Stimulated activated CD4-positive, alpha-beta T cell treated with anti-CD3 and anti-CD28 coated beads, Interleukin-2, amount 100 ng/mL, for 4 hours (primary cell): ENCODE measurements around the gene HSPBAP1.

ENCODE experiments used
- DNase-seq: peaks from one replicate; pipeline ENCODE4 v3.0.0-alpha.2; 2020; ENCODE audit warnings: low read depth

The HSPBAP1 gene, protein sequence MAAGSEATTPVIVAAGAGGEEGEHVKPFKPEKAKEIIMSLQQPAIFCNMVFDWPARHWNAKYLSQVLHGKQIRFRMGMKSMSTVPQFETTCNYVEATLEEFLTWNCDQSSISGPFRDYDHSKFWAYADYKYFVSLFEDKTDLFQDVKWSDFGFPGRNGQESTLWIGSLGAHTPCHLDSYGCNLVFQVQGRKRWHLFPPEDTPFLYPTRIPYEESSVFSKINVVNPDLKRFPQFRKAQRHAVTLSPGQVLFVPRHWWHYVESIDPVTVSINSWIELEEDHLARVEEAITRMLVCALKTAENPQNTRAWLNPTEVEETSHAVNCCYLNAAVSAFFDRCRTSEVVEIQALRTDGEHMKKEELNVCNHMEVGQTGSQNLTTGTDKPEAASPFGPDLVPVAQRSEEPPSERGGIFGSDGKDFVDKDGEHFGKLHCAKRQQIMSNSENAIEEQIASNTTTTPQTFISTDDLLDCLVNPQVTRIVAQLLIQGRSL

DNA sequence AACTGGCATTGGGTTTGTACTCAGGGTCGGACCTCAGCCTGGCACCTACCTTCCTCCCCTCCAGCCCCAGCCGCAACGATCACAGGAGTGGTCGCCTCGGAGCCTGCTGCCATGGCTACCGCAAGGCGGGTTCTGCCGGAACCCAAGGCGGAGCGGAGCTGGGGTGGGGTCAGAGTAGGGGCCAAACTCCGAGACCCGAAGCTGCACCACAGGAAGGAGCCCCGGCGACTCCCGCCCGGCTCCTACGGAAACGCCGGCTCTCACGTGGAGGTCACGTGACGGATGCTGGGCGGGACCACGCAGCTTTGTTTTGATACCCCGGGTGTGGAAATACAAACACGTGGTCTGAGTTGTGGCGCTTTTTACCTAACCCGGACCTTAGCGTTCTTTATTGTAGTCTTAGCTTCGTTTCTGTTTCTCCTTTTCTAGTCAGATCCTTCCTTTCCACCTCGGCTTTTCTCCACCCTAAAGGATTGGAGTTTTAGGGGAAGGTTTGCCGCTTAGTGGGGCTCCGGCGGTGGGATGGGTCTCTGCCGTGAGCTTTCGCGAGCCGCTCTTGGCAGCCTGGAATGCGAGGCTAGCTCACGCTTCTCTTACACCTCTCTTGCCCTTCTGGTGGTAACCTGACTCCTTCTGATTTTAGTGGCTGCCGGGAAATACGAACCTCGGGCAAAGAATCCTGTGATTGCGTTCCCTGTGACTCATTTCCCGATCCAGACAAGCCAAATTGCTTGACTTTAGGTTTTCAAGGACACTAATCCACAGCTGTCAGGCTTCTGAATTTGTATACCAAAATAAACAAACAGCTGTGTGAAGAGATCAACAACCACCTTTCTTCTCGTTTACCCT lies at the start of gene HSPBAP1:
Gene HSPBAP1, minus strand, starts transcription at position 264 of the 849 bp plus-strand sequence. Its CDS starts 151 bp downstream, at position 113.
- DNase-seq, result peak; percentile 82

DNA sequence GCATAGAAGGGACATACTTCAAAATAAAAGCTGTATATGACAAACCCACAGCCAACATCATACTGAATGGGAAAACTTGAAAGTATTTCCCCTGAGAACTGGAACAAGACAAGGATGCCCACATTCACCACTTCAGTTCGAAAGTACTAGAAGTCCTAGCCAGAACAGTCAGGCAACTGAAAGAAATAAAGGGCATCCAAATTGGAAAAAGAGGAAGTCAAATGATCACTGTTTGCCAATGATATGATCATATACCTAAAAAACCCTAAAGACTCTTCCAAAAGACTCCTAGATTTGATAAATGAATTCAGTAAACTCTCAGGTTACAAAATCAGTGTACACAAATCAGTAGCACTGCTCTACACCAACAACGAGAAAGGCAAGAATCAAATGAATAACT lies 42.0 kb upstream of the HSPBAP1 start:
- DNase-seq, result no peak

DNA sequence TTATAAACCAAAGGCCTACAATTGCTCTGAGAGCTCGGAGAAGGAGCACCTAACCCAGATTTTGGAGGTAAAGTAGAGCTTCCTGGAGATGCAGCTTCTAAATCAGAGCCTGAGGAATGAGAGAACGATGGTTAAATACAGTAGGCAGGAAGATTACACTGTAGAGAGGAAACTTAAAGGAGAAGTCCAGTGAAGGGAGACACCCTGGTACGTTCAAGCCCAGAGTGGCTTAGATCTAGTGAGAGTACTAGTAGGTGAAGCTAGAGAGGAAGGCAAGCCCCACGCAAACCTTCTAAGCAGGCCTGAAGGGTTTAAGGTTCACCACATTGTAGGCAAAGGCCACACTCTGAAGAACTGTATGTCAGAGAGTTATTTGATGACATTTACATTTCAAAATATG lies 34.6 kb upstream of the HSPBAP1 start:
- no peak for DNase-seq

DNA sequence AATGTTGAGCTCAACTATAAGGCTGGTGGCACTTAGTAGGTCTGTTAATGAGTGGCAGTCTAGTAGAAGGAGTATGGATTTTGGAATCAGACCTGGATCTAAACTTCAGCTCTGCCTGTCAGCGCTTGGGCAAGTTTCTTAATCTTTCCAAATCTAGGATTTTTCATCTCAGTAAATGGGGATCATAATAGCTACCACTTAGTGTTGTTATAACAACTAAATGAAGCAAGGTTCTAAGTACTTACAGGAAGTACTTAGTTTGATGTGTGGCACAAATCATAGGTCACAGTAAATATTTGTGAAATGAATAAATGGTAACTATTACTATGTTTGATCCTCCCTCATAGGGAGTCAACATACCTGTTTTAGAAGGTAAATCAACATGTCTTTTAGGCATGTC lies 32.6 kb upstream of the HSPBAP1 start:
- DNase-seq, result no peak

DNA sequence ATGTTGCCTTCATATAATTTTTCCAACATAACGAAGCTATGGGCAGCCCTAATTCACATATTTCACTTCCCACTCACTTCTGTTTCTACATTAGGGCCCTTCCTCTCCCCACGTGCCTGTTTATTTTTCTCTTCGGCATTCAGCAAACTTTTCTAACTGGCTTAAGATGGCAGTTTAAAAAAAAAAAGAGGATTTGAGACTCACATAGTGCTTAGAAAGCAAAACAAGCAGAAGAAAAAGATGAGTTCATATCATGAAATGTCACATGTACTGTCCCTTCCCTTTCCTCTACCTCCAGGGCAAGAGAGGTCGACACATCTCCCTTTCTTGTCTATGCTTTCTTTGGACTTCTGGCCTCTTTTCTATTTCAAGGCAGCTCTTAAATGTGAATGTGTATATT lies 31.8 kb upstream of the HSPBAP1 start:
- DNase-seq, result no peak

DNA sequence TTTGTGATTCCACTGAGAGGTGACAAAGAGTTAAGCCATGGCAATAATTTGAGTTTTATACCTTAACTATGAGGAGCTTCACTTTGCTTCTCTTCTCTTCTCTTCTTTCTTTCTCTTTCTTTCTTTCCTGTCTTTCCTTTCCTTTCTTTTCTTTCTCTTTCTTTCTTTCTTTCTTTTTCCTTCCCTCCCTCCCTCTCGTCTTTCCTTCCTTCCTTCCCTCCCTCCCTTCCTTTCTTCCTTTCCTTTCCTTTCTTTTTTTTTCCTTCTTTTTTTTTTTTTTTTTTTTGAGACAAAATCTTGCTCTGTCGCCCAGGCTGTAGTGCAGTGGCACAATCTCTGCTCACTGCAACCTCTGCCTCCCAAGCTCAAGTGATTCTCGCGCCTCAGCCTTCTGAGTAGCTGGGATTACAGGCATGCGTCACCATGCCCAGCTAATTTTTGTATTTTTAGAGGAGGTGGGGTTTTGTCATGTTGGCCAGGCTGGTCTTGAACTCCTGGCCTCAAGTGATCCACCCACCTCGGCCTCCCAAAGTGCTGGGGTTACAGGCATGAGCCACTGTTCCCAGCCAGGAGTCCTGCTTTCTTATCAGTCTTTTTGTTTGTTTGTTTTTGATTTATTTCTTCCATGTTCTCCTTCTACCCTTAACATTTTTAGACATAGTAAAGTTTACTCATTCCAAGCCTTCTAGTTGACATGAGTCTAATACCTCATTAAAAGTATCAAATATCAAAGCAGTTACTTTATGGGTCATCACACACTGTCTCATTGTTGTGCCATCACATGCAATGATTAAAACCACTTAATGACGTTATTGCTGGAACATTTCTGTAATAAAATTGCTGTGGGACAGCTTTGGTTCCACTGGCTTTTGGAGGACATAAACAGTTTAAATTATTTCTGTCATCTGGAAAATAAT lies 31.1 kb upstream of the HSPBAP1 start:
- DNase-seq, result no peak

DNA sequence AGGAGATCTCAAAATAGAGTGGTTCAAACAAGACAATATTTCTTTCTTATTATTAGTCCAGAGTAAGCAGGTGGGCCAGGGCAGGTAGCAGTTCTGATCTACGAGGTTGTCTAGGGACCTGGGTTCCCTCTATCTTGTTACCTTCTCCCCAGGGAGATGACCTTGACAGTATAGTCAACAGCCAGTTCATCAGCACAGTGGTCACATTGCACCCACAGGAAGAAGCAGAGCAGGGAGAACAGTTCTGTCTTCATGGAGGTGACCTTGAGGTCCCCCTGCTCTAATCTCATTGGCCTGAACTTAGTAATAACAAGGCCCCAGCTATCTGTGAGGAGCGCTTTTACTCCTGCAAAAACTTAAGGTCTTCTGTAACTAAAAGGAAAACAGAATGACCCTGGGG lies 23.0 kb upstream of the HSPBAP1 start:
- DNase-seq, result no peak

DNA sequence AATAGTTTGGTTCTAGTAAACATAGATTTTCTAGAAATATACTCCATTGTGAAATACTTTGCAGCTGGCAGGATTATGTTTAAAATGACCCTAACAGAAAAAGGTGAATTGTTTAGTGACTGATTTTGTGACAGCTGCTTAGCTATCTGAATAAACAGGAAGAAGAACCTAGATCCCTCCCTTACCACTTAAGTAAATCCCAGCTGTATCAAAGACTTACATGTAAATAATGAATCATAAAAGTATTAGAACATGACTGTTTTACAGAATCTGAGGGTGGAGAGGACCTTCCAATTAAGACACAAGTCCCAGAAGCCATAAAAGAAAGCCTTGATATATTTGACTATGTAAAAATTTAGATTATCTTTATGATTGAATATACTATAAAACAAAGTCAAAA lies 17.1 kb upstream of the HSPBAP1 start:
- DNase-seq, result no peak

DNA sequence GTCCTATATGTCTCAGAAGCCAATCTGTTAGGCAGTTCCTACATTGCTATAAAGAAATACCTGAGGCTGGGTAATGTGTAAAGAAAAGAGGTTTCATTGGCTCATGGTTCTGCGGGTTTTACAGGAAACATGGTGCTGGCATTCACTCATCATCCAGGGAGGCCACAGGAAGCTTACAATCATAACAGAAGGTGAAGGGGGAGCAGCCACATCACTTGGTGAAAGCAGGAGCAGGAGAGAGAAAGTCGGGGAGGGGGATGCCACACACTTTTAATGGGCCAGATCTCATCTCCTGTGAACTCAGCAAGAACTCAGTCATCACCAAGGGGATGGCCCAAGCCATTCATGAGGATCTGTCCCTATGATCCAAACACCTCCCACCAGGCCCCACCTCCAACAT lies 10.3 kb upstream of the HSPBAP1 start:
- no peak for DNase-seq

DNA sequence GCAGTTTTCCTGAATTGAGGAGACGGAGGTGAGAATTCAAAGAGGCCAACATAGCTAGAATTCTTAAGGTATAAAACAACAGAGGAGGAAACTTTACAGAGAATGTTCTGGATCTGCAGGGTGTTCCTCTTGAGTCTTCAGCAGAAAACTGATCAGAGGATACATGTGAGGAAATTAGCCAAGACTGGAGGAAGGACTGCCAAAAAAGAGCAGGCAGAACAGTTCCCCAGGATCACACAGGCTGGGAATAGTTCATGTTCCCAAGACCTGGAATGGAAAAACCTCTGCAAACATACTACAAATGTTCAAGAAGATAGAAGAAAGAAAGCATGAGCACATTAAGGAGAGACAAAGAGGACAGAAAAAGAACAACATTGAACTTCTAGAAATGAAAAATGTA lies 8.7 kb upstream of the HSPBAP1 start:
- DNase-seq, result no peak

DNA sequence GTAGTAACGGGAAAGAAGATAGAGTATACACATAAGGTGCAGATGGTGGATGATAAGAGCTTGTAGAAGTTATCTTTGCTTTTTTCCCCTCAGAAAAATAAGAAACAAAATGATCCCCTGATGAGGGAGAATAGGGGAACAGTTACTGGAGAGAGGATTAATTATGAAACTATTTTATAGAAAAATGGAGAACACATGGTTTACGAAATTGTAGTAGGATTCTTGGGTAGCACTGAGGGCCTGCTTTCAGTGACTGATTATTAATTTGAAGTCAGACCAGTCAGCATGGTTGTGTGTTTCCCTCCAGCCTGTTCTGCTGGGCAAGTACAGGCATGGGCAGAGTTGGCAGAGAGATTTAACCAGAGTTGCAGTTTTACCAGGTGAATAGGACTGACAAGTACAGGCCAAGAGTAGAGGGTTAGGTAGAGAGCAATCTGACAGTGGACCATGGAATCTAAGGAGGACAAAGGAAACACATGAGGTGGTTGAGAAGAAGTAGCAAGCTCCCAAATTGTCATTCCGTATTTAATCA lies 7.1 kb upstream of the HSPBAP1 start:
- no peak for DNase-seq

DNA sequence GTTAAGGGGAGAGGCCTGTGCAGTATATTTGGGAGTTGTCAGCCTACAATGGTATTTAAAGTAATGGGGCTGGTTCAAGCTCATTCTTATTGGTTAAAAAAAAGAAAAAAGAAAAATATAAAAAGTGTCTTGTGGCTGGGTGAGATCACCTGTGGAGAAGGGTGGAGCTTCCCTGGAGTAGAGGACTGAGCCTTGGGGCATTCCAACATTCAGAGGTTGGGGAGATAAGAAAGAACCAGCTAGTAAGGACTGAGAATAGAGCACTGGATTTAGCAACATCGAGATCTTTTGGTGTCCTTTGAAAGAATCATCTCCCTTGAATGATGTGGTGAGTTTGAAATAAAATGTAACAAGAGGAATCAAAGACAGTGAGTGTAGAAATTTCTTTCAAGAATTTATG lies 6.4 kb upstream of the HSPBAP1 start:
- DNase-seq, result no peak

DNA sequence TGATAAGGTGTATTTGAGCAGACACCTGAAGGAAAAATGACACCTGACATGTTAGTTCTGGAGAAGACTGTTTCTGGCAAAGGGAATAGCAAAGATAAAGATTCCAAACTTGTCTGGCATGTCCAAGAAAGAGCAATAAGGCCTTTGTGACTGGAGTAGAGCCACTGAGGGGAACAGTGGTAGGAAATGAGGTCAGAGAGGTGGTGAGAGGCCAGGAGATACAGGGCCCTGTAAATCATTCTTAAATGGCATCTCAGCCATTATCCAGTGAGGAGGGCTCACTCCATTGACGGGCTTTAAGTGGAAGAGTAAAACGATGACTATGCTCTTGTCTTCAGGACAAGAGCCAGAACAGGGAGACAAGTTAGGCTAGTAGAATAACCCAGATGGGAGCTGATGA lies 5.7 kb upstream of the HSPBAP1 start:
- no peak for DNase-seq

DNA sequence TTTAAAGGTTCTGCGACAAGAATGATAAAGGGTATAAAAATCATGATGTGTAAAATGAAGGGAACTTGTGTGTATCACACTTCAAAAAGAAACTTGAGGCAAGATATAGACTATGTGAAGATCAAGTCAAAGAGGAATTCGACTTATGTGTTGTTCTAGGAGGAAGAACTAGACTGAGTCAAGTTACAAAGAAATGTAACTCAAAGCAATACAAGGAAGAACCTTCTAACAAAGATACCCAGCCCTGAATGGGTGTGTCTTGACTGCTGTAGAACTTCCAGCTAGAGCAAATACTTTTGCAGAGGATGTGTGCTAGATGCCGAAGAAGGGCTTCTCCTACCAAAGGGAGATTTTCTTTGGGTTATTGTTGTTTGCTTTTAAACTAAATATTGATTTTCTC lies 3.7 kb upstream of the HSPBAP1 start:
- no peak for DNase-seq

DNA sequence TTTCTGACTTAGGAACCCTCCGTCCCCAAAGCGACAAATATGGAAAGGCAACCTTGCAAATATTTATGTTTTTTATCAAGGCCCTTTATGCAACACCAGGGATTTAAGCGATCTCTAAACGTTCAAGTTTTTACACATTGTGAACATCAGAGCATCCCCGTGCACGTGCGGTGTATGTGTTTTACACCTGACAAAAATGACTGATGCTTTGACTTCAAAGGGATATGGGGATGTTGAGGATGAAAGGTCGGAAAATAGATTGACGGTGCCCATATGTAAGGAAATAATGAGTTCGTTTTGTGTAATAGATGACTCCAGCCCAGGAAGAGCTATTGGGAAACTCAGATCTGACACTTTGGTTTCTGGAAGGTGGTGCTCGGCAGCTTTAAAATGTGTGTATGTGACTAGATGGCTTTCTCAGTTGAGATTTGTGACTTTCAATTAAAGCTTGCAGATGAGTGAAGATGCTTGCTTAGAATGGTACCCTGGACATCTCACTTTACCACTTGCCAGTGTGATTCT lies 2.1 kb upstream of the HSPBAP1 start:
- no peak for DNase-seq

DNA sequence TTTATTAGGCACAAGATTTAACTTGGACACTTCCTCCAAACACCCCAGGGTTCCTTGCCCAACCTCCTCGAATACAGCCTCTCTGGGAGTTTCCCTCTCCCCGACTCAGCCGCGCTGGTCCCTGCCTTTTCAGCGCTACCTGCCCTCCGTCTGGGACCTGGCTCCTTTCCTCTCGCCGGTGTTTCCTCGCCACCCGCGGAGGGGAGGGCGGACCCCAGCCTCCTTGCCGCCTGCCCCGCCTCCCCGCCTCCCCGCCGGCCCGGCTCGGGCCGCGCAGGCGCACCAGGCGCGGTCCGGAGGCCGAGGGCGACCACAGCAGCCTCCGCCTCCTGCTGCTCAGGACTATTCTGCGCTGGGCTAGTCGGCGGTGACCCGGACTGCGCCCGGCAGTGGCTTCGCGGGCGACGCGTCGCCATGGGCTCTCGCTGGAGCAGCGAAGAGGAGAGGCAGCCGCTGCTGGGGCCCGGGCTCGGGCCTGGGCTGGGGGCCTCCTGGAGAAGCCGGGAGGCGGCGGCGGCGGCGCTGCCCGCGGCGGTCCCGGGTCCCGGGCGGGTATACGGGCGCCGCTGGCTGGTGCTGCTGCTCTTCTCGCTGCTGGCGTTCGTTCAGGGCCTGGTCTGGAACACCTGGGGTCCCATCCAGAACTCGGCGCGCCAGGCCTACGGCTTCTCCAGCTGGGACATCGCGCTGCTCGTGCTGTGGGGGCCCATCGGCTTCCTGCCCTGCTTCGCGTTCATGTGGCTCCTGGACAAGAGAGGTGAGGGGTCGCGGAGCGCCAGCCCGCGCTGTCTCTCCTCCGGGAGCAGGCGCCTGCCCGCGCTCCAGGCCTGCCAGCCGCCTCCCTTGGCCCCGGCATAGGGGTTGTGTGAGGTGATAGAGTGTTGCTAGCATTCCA lies 1.4 kb upstream of the HSPBAP1 start, which contains the start of gene SLC49A4:
Gene SLC49A4, plus strand, starts transcription at position 291 of the 895 bp plus-strand sequence. Its CDS starts 124 bp downstream, at position 415.
- peak; percentile 42 for DNase-seq

DNA sequence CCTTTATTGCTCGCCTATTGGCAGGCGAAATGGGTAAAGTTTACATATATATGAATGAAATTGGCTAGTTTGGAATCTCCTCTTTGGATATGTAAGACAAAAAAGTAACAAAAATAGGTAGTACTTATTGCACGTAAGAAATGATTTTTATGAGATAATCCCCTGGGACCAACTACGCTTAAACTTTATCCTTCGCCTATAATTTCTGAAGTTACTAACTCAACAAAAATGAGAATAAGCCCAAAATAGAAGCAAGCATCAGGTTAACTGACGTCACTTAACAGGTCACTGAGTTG lies 800 bp upstream of the HSPBAP1 start:
- DNase-seq, result no peak

DNA sequence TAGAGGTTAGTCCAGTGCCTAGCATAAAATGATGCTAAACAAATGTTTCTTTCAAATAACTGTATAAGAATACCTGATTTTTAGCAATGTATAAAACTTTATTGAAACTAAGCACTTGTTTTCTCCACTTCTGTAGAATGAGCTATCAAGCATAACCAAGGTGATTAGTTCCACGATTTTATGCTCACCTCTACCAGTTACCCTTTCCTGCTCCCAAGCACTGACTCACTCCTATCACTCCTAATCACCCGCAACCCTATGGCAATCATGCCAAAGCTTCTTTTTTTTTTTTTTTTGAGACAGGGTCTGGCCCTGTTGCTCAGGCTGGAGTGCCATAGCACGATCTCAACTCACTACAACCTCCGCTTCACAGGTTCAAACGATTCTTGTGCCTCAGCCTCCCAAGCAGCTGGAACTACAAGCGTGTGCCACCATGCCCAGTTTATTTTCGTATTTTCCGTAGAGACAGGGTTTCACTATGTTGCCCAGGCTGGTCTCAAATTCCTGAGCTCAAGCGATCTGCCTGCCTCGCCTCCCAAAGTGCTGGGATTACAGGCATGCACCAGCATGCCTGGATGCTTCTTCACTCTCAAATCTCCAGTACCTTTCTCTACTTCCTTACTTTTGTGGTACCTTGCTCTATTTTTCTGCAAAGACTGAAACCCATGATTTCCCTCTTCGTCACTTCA lies 3.9 kb downstream of the HSPBAP1 start:
- no peak for DNase-seq

DNA sequence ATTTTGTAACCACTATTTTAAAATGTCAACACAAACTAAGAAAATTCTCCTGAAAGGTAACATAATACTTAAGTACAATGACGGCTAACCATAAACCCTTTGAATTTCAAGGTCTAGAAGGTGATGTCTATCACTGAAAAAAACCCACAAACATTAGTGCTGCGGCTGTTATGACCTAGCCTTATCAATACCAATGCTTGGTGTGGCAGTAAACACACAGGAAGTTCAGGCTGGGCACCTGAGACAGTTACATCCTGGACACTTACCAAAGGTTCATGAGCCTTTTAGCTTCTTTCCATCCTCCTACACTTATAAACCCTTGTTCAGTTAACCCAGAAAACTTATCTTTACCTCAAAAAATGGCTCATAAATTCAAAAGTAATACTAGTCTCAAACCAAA lies 5.8 kb downstream of the HSPBAP1 start:
- DNase-seq, result no peak

DNA sequence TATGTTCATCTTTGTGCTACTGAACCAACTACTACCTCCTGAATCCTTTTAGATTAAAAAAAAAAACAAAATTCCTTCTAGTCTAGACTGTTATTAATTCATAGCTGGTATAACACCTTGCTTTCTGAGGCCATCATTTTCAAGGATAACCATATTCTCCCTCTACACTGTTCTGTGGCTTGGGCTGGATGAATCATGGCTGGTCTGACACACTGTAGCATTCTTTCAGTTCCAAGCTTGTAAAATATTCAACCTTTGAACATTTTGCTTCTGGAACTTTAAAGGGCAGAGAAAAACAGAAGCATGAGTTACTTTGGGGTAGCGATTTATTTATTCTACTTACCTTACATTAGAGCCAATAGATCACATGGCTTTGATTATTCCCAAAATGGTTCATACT lies 7.6 kb downstream of the HSPBAP1 start:
- DNase-seq, result no peak
